Measurements from ENCODE around the gene ANO8. TPM values are rescaled to one million over a fixed set of nuclear protein-coding genes. Genes with fewer than 3 reads are reported as not detected.
"Not testable (repeated sequence)": the region's sequence is repeated elsewhere in the genome, so short reads cannot be mapped to it uniquely, and the experiment has no call there.

The ANO8 gene, protein sequence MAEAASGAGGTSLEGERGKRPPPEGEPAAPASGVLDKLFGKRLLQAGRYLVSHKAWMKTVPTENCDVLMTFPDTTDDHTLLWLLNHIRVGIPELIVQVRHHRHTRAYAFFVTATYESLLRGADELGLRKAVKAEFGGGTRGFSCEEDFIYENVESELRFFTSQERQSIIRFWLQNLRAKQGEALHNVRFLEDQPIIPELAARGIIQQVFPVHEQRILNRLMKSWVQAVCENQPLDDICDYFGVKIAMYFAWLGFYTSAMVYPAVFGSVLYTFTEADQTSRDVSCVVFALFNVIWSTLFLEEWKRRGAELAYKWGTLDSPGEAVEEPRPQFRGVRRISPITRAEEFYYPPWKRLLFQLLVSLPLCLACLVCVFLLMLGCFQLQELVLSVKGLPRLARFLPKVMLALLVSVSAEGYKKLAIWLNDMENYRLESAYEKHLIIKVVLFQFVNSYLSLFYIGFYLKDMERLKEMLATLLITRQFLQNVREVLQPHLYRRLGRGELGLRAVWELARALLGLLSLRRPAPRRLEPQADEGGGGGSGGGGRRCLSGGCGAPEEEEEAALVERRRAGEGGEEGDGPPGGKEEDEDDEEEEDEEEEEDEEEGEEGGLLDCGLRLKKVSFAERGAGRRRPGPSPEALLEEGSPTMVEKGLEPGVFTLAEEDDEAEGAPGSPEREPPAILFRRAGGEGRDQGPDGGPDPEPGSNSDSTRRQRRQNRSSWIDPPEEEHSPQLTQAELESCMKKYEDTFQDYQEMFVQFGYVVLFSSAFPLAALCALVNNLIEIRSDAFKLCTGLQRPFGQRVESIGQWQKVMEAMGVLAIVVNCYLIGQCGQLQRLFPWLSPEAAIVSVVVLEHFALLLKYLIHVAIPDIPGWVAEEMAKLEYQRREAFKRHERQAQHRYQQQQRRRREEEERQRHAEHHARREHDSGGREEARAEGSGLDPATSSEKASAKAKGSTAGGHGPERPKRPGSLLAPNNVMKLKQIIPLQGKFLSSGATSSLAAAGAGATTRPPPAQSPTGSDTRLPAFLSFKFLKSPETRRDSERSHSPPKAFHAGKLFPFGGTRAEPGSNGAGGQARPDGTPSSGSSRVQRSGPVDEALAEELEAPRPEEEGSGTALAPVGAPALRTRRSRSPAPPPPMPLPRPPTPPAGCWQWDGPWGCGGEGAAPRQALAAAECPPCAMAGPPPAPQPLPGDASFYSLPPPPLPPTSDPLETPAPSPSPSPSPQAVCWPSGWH
- total RNA-seq = 6.7 TPM

DNA sequence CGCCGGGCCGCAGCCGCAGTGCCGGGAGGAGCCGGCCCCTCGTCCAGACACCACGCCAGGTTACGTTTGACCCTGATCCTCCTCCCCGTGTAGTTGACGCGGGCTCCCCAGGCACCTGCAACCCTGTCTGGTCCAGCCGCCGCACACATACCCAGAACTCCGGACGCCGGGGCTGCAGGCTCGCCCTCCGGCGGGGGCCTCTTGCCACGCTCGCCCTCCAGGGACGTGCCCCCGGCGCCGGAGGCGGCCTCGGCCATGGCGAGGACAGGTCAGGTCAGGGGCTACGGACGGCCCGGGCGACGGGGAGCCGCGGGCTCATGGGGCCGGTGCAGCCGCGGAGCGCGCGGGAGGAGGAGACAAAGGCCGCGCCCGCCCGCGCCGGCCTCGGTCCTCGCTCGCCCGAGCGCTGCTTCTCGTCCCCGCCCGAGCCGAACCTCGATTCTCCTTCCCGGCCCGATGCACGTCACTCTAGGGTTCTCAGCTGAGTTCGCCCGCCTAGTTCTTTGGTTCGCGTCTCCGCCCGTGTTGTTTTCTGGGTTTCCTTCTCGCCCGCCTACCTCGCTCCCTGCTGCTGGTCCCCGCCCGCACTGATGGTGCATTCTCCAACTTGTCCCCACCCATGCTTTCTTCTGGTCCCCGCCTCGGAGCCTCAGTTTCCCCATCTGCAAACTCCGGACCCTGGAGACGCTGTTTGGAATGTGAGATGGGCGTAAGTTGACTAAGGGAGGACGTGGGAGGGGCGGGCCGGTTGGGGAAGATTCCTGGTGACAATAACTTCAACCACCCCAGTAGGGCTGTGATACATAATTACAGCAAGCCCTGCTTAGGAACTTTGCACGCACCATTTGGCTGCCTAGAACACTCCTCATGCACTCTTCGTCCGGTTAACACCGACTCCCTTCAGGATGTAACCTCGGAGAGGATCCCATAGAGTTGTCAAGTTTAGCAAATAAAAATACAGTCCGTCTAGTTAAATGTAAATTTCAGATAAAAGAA lies at the start of gene ANO8:
Gene ANO8 (minus strand): TSS at position 442 of the 996 bp plus-strand sequence. CDS start 185 bp downstream, at position 257.
- peak; percentile 95 for DNase-seq

DNA sequence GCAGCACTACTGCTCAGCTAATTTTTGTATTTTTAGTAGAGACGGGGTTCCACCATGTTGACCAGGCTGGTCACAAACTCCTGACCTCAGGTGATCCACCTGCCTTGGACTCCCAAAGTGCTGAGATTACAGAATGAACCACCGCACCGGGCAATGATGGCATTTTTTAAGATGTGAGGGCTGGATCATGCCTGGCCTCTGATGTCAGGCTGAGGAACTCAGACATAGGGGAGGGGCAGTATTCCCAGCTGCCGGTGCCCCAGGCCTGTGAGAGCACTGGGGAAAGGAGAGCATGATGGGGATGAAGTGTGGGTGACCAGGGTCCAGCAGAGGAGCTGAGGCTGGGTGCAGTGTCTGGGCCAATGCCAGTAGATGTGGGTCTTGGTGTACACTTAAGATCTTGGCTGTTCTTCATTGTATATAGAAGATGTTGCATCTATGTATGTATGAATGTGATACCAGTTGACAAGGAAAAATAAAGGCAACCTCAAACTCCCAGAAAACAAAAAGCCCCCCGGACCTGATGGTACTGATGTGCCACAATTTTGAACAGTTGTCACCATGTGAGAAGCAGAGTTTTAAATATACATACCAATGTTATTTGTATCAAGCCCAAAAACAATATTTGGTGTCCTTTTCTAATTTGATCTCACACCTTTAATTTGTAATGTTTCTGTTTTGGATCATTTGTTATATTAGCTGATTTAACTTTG lies 45.9 kb upstream of the ANO8 start:
- DNase-seq = no peak

DNA sequence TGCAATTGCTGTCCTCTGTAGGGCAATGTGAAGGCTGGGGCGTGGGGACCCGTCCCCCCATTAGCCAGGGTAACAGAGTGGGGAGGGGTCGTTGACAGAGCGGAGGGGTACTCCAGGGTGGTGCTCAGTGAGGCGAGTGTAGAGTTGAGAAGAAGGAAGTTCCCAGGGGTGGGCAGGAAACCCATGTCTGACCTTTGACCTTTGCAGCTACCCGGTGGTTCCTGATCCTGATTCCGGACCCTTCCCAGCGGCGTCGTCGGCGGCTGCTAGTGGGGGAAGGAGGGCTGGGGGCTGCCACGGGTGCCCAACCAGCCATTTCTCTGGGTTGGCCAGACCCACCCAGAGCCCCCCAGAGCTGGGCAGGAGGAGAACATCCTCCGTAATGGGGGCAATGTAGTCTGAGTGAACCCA lies 44.6 kb upstream of the ANO8 start:
- no peak for DNase-seq

DNA sequence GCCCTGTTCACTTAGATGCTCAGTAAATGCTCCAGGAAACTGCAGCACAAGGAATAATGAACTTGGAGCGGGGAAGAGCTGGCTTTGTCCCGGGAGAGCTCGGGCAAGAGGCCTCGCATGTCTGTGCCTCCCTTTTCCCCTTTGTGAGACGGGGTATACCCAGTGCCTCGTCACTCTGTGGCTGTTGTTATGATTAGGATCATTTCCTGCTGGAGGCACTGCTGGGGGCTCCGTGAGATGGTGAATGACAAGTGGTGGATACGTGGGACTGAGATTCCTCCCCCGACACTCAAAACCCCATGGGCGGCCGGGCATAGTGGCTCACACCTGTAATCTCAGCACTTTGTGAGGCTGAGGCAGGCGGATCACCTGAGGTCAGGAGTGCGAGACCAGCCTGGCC lies 43.6 kb upstream of the ANO8 start:
- DNase-seq = no peak

DNA sequence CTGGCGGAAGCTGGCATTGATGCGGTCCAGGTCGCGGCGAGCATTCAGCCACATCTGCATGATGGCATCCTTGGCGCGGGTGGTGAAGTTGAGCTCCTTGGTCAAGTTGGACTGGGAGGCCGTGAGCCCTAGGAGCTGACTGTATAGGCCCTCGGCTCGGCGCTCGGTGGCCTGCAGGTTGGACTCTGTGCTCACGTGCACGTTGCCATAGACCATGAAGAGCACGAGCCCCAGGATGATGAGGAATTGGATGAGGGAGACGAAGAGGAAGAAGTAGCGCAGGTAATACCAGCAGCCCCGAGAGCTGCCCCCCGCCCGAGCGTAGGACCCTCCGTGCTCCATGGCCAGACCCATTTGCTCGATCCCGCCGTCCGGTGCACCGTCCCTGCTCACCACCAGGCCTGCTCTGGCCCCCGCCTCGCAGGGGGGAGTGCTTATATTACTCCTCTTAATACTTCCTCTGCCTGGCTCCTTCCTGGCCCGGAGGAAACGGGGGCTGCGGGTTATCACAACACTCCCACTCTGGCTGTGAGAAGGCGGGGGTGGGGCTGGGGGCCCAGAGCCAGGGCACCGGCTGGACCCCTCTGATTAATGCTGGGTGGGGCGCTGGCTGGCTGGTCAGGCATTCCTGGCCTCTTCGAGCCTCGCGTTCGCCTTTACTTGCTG lies 42.4 kb upstream of the ANO8 start, which contains the start of gene PLVAP:
Gene PLVAP (minus strand): TSS at position 408 of the 666 bp plus-strand sequence. CDS start 54 bp downstream, at position 354.
- DNase-seq = no peak

DNA sequence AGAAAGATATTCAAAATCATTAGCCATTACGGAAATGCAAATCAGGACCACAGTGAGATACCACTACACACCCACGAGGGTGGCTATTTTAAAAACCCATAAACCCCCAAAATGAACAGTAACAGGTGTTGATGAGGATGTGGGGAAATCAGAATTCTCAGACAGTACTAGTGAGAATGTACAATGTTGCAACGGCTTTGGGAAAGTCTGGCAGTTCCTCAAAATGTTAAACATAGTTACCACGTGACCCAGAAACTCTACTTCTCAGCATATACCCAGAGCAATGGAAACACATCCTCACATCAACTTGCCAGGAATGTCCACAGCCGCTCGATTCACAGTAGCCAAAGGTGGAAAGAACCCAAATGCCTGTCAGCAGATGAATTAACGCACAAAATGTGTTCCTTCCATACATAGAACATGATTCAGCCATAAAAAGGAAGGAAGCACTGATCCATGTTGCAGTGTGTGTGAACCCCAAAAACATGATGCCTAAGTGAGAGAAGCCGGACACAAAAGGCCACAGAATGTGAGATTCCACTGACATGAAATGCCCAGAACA lies 35.5 kb upstream of the ANO8 start:
- peak; percentile 20 for DNase-seq

DNA sequence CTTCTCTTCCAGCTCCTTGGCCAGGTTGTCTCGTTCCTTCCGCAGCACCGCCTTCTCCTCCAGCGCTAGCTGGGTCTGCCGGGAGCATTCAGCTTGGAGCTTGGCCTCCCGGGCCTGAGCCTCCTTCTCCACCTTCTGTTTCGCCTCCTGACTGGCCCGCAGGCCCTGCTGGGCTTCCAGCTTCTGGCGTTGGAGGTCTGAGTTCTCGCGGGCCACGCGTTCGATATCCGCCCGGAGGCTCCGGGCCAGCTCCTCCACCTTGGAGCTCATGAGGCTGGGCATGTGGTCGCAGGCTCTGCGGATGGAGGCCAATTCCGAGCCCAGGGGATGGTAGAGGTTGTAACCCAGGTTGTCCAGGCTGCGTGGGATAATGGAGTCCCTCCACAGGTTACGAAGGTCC lies 30.7 kb upstream of the ANO8 start:
- no peak for DNase-seq

DNA sequence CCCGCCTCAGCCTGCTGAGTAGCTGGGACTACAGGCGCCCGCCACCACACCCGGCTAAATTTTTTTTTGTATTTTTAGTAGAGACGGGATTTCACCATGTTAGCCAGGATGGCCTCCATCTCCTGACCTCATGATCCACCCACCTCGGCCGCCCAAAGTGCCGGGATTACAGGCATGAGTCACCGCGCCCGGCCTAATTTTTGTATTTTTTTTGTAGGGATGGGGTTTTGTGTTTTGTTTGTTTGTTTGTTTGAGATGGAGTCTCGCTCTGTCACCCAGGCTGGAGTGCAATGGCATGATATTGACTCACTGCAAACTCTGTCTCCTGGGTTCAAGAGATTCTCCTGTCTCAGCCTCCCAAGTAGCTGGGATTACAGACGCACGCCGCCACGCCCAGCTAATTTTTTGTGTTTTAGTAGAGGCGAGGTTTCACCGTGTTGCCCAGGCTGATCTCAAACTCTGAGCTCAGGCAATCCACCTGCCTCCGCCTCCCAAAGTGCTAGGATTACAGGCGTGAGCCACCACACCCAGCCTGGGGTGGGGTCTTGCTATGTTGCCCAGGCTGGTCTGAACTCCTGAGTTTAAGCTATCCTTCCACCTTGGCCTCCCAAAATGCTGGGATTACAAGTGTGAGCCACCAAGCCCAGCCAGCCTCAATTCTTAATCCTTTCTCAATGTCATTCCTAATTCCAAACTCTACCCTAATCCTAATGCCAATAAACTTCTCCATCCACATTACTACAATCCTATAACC lies 29.4 kb upstream of the ANO8 start:
- DNase-seq = not testable (repeated sequence)

DNA sequence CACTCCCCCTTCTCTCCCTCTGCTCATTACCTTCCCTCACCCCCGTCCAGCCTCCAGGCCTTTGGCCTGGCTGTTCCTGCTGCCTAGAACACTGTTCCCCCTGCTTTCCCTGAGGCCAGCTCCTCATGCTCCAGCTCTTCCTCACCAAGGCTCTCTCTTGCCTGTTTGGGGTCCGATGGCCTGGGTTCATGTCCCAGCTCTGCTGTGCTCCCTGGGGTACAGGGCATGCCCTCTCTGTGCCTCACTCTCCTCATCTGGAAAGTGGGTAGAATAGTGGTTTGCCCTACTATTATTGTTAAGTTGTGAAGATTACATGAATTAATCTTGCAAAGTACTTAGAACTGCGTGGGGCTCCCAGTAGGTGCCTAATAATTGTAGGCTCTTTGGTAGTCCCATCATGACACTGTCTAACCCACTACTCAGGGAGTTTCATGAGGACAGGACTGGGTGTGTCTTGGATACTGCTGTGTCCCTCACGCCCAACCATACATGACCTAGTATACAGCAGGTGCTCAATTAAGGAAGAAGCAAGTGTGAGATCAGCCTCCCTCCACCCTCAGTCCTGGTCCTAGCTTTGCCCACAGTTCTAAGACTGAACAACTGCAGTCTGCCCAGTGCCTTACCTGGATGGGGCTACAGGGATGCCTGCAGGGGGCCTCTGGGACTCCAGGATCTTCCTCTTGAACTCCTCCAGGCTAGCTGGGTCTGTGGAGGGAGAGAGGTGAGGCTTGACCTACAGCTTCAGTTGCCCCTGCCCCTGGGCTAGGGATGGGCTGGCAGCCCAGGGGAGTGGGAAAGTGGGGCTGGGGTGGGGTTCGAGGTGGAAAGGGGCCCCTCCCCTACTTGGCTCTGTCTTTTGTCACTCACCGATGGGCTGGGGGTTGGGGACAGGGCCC lies 25.5 kb upstream of the ANO8 start:
- DNase-seq = no peak

DNA sequence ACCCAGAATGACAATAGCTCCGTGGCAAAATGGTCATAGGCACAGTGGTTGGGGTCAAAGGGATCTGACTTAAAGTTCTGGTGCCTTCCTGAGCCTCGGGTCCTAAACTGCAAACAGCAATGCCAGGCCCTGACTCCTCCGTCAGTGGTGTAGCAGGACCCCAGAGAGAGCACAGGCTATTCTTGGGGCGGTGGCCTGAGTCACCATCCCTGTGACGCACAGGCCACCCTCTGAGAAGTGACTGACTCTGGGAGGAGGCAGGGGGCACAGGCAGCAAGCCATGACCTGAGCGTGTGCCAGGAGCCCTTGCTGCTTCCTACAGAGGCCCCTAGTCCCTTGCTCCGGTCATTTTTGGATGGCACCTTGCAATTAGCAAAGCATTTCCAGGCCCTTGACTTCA lies 23.7 kb upstream of the ANO8 start:
- DNase-seq = no peak

DNA sequence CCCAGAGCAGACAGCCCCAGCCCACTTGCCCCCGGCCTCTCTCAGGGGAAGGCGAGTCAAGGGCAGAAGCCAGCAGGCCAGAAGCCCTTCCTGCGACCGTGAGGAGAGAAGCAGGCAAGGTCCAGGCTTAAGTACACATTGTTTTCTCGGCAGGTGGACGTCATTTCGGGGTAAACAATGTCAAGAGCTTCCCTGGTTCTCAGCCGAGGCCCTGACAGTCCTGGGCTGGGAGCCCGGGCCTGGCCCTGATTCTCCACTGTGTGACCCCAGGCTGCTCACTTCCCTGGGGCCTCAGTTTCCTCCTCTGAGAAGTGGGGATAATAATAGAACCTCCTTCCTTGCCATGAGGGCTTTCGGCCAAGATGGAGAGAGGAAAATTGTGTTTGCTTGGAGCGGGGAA lies 23.1 kb upstream of the ANO8 start:
- DNase-seq = no peak

DNA sequence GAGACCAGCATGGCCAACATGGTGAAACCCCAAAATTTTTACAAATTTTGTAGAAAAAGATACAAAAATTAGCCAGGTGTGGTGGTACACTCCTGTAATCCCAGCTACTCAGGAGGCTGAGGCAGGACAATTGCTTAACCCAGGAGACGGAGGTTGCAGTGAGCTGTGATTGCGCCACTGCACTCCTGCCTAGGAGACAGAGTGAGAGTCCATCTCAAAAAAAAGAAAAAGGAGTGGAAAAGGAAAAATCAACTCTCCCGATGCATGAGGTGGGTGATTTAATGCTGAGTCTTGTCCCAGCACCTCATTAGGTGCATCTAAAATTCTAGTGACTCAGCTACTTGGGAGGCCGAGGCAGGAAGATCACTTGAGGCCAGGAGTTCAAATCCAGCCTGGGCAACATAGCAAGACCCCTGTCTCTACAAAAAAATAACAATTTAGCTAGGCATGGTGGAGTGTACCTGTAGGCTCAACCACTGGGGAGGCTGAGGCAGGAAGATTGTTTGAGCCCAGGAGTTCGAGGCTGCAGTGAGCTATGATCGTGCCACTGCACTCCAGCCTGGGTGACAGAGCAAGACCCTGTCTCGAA lies 22.5 kb upstream of the ANO8 start:
- no peak for DNase-seq

DNA sequence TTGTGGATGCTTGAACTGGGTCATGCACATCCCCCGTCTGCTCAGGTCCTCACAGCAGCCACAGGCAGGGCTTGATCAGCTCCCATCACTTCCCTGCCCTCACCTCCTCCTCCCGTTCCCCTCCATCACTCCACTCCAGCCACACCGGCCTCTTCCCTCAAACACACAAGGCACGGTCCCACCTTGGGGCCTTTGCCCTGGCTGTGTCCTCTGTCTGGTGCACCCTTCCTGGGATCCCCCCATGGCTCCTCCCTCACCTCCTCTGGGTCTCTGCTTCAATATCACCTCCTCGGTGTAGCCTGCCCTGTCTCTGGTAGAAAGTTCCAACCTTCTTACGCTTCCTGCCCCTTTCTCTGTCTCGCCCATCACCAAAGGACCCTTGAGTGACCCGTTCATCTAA lies 18.7 kb upstream of the ANO8 start:
- DNase-seq = no peak

DNA sequence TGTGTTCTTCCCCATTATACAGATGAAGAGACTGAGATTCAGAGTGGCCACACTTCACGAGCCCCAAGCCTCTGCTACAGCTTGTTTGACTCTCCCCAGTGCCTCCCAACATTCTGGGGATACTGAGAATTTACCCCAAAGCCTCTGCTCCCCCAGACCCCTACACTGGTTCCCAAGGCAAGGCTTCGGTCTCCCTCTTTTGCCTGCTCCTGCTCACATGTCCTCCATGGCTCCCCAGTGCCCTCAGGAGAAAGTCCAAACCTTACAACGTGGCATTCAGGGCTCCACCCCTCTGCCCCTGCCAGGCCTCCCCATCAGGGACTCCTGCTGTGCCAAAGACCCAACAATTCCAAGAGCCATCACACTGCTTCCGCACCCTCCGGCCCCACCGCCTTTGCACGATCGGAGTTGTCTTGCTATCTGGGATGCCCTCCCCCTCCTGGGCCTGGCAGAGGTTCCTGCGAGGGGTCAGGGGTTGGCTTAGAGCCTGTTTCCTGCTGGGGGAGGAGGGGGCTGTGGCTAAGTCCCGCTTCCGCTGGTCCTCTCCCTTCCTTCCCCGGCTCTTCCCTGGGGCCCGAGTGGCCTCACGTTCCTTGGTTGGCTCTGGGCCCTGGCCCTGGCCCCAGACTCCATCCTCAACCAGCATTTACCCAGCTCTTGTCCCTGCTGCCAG lies 18.1 kb upstream of the ANO8 start:
- no peak for DNase-seq

DNA sequence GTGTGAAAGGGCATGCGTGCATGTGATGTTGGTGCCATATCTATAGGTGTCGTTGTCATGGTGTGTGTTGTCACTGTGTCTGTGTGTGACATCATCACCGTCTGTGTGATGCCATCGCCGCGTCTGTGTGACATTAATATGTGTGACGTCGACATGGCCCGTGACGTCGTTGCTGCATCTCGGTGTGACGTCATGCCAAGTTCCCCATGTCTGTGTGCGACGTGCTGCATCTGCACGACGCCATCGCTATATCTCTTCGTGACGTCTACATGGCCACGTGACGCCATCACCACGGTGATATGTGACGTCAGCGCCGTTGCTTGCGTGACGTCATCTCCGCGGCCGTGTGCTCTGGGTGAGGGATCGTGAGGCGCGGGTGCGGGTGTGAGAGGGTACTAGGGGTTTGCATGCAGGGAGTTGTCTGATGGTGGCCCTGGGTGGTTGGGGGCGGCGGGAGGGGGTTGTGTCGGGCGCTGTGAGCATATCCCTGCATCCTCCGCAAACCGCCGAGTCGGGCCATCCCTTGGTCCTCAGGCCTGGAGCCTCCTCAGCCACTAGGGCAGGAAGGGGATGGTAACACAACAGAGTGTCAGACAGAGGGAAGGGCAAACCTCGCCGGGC lies 17.3 kb upstream of the ANO8 start:
- DNase-seq = no peak

DNA sequence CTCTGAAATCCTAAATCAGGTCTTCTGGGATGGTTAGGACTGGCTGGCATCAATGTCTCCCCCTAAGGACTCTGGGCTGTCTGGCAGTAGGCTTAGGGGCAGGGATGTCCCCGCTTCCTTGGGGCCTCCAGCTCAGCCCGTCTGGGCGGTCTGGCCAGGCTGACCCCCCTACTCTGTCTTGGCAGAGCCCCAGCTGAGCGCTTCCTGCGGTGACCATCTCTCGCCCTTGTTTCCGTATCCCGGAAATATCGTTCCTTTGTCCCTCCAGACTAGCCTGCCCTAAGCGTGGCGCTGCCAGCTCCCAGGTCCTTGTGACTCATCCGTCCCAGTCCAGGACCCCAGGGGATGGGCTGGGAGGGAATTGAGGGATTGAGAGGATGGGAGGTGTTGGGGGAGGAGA lies 14.0 kb upstream of the ANO8 start:
- peak; percentile 74 for DNase-seq

Data from skin of body (tissue), 2 donors.